GM18511 (cell line): ENCODE data around the gene MARCHF3.

Source experiments
- ATAC-seq: cut with Tn5 transposase; IDR thresholded peaks from one replicate; pipeline ENCODE4 v1.9.1; 2021; ENCODE audit warnings: mild to moderate bottlenecking, moderate library complexity; ENCODE audit not compliant: unreplicated experiment

The MARCHF3 gene

GRCh38 chr5:126883564-126884245, 146.7 kb downstream of the MARCHF3 start:
- ATAC-seq: no peak

- ATAC-seq: no peak
Observed at GRCh38 chr5:126881821-126882600, 148.3 kb downstream of the MARCHF3 start.

- no peak for ATAC-seq
Observed at GRCh38 chr5:126878634-126879033, 151.7 kb downstream of the MARCHF3 start.

DNA sequence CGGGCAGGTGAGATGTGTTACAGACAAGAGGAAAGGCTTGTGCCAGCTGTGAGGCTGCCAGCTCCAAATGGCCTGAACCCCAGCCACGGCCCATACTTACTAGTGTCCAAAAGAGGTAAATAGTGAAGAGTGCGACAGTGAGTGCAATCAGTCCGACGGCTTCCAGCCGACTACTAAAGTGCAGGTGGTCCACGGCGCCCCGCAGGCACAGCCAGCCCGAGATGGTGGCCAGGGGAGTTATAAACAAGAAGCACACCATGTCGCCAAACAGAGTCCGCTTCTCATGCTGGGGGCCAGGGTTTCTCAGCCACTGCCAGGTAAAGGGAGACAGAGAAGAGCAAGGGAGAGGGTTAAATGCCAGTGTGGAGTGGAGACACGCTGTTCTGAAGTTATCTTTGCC, 152.3 kb downstream of the MARCHF3 start:
- ATAC-seq: no peak

DNA sequence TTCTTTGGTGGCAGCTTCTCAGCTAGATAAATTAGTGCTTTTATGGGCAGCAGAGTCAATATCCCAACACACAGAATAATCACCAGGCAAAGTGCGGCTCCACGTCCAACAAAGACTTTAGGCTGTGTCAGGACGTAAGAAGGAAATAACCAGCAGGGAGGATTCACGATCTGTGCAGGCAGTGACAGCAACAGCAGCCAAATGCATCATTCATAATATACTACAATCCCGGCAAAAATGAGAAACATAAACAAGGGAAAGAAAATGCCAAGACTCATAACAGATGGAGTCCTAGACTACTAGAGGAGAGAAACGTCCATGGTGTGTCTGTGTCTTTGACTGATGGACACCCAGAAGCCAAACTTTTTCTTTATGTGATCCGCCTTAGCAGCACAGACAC, 152.8 kb downstream of the MARCHF3 start:
- ATAC-seq: no peak

DNA sequence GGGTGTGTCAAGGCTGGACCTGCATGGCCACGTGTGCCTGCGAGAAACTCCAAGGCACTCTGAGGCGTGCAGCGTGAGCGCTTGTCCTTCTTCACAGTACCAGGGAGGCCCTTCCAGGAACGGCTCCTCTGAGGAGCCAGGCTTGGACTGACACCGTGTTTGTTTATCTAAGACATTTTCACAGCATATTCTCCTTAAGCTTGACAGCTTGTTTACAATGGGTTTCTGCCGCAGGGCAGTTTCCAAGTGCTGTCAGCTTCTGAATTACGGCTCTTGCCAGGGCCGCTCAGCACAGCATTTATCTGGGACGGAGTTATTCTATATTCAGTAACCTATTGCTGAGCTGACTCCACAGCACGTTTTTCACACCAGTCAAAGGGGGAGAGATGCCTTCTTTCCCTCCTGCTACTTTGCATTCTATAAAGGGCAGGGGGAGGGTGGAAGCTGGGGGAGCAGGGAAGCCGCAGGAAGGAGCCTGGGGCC, 155.0 kb downstream of the MARCHF3 start:
- ATAC-seq: no peak

DNA sequence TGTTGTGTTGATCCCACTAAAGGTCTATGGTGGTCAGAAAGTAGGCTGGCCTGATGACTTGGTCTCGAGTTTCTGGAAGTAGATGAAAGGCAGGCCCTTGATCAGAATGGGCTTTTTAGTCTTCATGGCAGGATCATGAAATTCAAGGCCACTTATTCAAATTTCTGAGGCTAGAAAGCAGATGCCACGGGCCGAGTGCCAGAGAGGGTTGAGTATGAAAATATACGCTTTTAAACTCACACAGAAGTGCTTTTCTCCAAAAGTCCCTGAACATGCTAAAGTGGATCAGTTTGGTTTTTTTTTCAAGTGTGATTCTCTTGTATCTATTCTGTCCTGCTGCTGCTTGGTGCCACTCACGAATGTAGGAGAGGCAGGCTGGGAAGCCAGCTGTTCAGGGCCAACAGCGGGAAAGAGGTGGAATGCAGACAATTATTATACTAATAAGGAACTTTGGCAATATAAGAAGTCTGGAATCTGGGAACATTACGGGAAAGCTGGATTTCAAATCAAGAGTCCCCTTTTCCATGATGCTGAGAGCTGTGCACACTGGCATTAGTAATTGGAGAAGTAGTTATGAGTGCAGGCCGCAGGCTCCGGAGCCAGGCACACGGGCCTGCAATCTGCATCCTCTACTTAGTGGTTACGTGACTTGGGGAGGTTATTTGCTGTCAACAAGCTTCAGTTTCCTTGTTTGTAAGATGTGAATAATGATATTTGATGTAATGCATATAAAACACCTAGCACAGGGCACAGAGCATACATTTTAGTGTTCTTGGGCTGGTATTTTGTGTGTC, 157.6 kb downstream of the MARCHF3 start:
- ATAC-seq: no peak

DNA sequence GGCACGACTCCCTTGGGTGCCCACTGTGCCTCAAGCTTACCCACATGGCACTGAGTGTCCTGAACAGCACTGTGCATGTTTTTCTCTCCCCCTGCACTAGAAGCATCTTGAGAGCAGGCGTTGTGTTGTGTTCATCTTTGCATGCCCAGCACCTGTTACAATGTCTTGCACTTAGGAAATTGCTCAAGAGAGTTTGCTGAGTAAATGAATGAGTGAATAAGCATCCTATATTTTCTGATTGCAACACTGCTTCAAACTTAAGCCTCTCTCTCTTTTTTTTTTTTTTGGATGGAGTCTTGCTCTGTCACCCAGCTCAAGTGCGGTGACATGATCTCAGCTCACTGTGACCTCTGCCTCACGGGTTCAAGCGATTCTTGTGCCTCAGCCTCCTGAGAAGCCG, 158.9 kb downstream of the MARCHF3 start:
- no peak for ATAC-seq

DNA sequence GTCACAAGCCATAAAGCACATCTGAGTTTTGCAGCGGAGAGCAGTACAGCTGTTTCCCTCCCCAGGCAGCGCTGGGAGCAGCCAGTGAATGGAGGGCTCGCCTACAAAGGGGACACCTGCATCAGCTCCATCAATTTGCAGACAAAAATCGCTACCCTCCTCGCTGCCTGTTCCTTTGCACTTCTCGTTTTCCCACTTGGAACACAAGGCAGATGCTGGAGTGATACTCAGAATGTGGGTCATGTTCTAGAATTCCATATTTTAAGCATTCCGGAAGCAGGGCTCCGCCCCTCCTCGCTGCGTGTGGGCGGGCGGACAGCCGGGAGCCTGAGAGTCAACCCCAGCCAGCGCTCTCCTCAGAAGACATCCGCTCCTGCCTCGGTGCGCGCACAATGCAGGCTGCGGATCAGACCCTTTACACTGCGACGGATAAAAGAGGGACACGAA, 161.3 kb downstream of the MARCHF3 start:
- ATAC-seq: peak; percentile 70

GRCh38 chr5:126868338-126869004, 161.9 kb downstream of the MARCHF3 start:
- no peak for ATAC-seq

DNA sequence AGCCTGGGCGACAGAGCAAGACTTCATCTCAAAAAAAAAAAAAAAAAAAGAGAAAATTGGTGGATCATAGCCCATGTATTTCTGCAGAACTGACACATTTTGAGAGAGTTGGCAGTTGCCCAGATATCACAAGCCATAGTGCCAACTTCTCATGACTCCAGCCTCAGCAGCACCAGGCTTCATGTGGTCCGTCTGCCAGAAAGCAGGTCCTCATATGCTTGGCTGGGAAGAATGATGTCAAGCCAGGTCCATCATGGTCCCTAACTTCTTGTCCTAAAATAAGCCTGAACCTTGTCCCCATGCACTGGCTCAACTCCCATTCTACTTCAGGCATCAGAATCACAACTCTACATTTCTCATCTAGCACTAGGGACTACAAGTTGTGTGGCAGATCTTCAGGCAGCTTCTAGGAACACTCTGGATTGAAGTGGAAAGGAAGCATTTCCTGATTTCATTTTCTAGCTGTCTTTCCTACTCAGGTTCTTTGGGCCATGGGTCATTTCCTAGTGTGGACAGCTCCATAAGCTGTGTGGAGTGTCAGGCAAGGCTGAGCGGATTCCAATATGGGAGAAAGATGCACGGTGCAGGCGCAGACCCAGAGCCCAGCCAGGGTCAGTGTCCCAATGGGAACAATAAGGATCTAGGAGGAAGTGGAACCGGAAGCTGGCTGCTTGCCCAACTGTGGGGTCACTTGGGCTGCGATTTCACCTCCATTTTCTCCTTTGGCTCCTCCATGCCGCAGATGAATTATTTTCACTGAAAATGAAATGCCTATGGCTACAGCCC, 163.3 kb downstream of the MARCHF3 start:
- no peak for ATAC-seq

- no peak for ATAC-seq
Observed at GRCh38 chr5:126865299-126865698, 165.1 kb downstream of the MARCHF3 start.

DNA sequence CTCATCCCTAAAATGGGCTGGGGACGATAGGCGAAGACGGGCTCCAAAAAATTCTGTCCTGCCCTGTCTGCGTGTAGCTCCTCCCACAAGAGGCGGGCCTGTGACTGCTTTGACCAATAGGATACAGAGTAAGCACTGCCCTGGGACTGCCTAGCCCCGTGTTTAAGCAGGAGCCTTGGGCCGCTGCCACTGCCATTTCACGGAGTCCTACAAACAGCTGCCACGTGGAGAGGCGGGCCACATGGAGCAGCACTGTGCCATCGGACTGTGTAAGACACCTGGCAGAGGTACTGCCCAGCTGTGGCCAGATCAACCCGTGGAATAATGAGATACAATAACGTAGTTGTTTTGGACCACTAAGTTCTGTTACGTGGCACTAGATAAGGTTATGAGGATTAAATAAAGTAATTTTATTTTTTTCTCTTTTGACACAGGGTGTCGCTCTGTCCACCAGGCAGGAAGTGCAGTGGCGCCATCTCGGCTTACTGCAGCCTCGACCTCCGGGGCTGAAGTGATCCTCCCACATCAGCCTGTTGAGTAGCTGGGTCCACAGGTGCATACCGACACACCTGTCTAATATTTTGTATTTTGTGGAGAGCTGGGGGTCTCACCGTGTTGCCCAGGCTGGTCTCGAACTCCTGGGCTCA, 166.2 kb downstream of the MARCHF3 start:
- ATAC-seq: no peak

- ATAC-seq: no peak
Observed at GRCh38 chr5:126863402-126863801, 167.0 kb downstream of the MARCHF3 start.

DNA sequence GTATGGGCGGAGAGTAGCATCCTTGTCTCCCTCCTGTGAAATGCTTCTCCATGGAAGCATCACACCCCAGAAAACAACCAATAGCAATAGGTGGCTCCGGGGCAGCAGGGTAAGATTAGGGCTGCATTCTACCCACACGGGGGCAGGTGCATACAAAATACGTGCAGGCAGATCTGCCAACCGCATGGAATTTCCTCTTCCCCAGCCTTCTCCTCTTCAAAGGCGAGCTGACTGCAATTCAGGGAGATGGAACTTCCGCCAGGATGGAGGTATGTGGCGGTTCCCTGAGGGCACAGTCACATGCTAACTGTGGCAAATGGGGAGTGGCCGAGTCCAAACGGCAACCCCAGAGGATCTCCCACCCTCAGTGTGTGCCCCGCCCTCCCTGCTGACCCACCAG, 171.9 kb downstream of the MARCHF3 start:
- no peak for ATAC-seq

- no peak for ATAC-seq
Observed at GRCh38 chr5:126857472-126858410, 172.6 kb downstream of the MARCHF3 start.

GRCh38 chr5:126855266-126855665, 175.1 kb downstream of the MARCHF3 start:
- no peak for ATAC-seq

DNA sequence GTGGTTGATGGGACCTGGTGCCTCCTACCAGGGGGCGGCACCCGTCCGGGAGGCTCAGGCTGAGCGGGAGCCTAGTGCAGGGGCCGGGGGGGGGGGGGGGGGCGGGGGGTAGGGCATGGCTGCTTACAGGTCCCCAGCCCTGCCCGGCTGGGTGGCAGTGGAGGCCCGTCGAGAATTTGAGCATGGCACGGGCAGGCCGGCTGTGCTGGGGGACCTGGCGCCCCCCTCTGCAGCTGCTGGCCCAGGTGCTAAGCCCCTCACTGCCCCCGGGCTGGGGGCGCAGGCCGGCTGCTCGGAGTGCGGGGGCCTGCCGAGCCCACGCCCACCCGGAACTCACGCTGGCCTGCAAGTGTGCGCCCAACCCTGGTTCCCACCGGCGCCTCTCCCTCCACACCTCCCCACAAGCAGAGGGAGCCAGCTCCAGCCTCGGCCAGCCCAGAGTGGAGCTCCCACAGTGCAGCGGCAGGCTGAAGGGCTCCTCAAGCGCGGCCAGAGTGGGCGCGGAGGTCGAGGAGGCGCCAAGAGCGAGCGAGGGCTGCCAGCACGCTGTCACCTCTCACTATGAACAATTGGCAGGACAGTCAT, 175.7 kb downstream of the MARCHF3 start:
- no peak for ATAC-seq
